ENCODE data around the gene DCLRE1B. TPM values are rescaled to one million over a fixed set of nuclear protein-coding genes. Genes with fewer than 3 reads are reported as not detected.

Gene DCLRE1B
- total RNA-seq, 1 experiment from 2014 or later, result 9.4 TPM

DNA sequence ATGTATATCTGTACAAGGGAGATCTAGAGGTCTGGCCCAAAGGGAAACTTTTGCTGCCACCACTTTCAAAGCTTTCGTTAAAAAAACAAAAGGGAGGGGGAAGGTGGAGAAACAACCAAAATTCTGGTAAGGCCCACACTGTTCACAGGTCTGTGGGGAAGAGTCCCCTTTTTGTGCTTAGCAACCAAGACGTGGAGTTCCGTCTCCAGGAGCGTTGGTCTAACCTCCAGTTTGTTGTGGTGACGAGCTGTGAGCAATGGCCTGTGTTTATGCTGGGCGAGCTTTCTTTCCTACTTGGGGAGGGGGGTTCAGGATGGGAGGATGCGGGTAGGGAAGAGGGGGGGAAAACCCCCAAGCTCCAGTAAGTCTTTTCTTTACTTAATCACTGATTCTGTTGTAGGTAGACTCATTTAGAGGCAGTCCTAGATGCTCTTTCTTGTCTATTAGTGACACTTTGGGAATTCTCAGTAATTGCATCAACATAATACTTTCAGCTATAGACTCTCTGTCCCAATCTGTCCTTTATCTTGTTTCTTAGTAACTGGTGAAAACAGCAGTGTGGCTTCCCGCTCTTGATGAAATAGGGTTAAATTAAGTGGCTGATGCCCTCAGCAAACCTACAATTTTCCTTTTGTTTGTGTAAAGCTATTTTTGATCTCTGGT, 25.5 kb downstream of the DCLRE1B start (continued):
- TF ChIP-seq, protein P1, sequence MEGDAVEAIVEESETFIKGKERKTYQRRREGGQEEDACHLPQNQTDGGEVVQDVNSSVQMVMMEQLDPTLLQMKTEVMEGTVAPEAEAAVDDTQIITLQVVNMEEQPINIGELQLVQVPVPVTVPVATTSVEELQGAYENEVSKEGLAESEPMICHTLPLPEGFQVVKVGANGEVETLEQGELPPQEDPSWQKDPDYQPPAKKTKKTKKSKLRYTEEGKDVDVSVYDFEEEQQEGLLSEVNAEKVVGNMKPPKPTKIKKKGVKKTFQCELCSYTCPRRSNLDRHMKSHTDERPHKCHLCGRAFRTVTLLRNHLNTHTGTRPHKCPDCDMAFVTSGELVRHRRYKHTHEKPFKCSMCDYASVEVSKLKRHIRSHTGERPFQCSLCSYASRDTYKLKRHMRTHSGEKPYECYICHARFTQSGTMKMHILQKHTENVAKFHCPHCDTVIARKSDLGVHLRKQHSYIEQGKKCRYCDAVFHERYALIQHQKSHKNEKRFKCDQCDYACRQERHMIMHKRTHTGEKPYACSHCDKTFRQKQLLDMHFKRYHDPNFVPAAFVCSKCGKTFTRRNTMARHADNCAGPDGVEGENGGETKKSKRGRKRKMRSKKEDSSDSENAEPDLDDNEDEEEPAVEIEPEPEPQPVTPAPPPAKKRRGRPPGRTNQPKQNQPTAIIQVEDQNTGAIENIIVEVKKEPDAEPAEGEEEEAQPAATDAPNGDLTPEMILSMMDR (IDR thresholded peaks at IDR 0.05), result no peak

DNA sequence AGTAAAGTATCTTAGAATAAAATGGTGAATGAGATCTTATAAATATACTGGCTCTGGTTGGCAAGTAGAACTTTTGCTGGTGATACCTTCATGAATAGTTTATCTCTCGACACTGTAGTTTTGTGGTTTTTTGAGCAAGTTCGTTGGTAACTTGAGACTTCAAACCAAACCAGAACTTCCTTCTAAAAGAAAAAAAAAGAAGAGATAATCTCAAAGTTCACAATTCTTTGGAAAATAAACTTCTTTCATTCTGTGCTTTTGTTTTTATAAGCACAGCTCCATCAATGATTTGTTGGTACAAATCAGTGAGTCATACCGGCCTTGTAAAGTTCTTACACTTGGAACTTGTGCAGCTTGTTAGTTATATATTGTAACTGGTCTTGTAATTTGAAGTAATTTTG, 26.3 kb downstream of the DCLRE1B start:
- no peaks in the 10 kb centered on the region for H3K36me3 Mint-ChIP-seq
- H3K27me3 Mint-ChIP-seq (ENCODE audit: low read depth), result peaks cover 4% of the 10 kb centered on the region
- ATAC-seq (no peak), DNase-seq (ENCODE audit: low spot score) (no peak)
- H3K4me3 Mint-ChIP-seq, result peak overlapping the region; percentile 93
- H3K4me1 Mint-ChIP-seq, result peaks cover 42% of the 10 kb centered on the region
- TF ChIP-seq, protein P2, sequence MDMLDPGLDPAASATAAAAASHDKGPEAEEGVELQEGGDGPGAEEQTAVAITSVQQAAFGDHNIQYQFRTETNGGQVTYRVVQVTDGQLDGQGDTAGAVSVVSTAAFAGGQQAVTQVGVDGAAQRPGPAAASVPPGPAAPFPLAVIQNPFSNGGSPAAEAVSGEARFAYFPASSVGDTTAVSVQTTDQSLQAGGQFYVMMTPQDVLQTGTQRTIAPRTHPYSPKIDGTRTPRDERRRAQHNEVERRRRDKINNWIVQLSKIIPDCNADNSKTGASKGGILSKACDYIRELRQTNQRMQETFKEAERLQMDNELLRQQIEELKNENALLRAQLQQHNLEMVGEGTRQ (CRISPR knock-in tag; IDR thresholded peaks at IDR 0.05), result no peak
- no peak for TF ChIP-seq ZNF671 (CRISPR knock-in tag; IDR thresholded peaks at IDR 0.05)
- no peak for TF ChIP-seq PRRX2 (CRISPR knock-in tag; IDR thresholded peaks at IDR 0.05)
- no peak for TF ChIP-seq SP1 (CRISPR knock-in tag; conservative IDR thresholded peaks at IDR 0.05)
- no peak for TF ChIP-seq TEAD4 (CRISPR knock-in tag; IDR thresholded peaks at IDR 0.05)
- no peak for TF ChIP-seq ELF4 (CRISPR knock-in tag; IDR thresholded peaks at IDR 0.05; ENCODE audit: low read depth)
- TF ChIP-seq, protein P3, sequence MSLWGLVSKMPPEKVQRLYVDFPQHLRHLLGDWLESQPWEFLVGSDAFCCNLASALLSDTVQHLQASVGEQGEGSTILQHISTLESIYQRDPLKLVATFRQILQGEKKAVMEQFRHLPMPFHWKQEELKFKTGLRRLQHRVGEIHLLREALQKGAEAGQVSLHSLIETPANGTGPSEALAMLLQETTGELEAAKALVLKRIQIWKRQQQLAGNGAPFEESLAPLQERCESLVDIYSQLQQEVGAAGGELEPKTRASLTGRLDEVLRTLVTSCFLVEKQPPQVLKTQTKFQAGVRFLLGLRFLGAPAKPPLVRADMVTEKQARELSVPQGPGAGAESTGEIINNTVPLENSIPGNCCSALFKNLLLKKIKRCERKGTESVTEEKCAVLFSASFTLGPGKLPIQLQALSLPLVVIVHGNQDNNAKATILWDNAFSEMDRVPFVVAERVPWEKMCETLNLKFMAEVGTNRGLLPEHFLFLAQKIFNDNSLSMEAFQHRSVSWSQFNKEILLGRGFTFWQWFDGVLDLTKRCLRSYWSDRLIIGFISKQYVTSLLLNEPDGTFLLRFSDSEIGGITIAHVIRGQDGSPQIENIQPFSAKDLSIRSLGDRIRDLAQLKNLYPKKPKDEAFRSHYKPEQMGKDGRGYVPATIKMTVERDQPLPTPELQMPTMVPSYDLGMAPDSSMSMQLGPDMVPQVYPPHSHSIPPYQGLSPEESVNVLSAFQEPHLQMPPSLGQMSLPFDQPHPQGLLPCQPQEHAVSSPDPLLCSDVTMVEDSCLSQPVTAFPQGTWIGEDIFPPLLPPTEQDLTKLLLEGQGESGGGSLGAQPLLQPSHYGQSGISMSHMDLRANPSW (CRISPR knock-in tag; conservative IDR thresholded peaks at IDR 0.05; ENCODE audit: low read depth), result no peak
- TF ChIP-seq ZNF219 (CRISPR knock-in tag; IDR thresholded peaks at IDR 0.05; ENCODE audit: borderline replicate concordance), result no peak
- TF ChIP-seq RELA (CRISPR knock-in tag; IDR thresholded peaks at IDR 0.05; ENCODE audit: borderline replicate concordance), result no peak
- TF ChIP-seq ESRRA (CRISPR knock-in tag; IDR thresholded peaks at IDR 0.05; ENCODE audit: borderline replicate concordance), result no peak
- no peak overlapping the region for H3K27ac Mint-ChIP-seq
- CTCF ChIA-PET, result interaction anchor here (0.8 to 3.4 kb wide), 2 partner anchors 26 to 214 kb away, joined by 3 to 19 read pairs; partner anchors contain the start of genes AP4B1 and DCLRE1B
- POLR2A ChIA-PET, result interaction anchor here (0.7 kb wide), 1 partner anchor 172 kb away, joined by 3 read pairs; the partner anchor contains the start of gene PHTF1
- H3K9me3 Mint-ChIP-seq, result peaks cover 3% of the 10 kb centered on the region; the same call in 1 of the 2 replicates

DNA sequence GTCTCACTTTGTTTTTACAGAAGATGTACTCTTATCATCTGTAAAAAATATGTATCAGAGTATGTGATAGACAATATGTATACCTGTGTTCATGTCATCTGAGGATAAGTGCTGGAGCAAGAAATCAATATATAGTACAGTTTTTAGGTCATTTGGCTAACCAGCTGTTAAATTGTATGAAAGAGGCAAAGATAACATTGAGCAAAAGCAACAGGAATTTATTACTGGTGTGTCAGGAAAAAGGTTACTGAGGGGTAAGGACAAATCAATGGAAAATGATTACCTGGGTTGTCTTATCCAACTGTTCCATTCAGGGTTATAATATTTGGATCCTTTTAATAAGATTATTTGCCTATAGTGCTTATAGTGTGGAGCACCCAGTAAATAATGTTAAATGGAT, 28.9 kb downstream of the DCLRE1B start:
- peaks cover 46% of the 10 kb centered on the region for H3K4me1 Mint-ChIP-seq
- H3K27ac Mint-ChIP-seq, result no peak overlapping the region; the same call in 1 of the 2 replicates
- peaks cover 3% of the 10 kb centered on the region; the same call in 1 of the 2 replicates for H3K9me3 Mint-ChIP-seq
- POLR2A ChIA-PET, result no interaction called here
- no peak for ATAC-seq
- TF ChIP-seq FOXP1 (CRISPR knock-in tag; IDR thresholded peaks at IDR 0.05; ENCODE audit: borderline replicate concordance) (no peak), IRF2 (CRISPR knock-in tag; IDR thresholded peaks at IDR 0.05; ENCODE audit: borderline replicate concordance, low read depth) (no peak), NR3C1 (CRISPR knock-in tag; conservative IDR thresholded peaks at IDR 0.05; ENCODE audit: low read depth) (no peak), NR1H2 (CRISPR knock-in tag; IDR thresholded peaks at IDR 0.05) (no peak)
- TF ChIP-seq, protein P4, sequence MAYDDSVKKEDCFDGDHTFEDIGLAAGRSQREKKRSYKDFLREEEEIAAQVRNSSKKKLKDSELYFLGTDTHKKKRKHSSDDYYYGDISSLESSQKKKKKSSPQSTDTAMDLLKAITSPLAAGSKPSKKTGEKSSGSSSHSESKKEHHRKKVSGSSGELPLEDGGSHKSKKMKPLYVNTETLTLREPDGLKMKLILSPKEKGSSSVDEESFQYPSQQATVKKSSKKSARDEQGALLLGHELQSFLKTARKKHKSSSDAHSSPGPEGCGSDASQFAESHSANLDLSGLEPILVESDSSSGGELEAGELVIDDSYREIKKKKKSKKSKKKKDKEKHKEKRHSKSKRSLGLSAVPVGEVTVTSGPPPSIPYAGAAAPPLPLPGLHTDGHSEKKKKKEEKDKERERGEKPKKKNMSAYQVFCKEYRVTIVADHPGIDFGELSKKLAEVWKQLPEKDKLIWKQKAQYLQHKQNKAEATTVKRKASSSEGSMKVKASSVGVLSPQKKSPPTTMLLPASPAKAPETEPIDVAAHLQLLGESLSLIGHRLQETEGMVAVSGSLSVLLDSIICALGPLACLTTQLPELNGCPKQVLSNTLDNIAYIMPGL (CRISPR knock-in tag; IDR thresholded peaks at IDR 0.05), result no peak
- TF ChIP-seq, protein P1 (IDR thresholded peaks at IDR 0.05), result no peak
- TF ChIP-seq, protein P5, sequence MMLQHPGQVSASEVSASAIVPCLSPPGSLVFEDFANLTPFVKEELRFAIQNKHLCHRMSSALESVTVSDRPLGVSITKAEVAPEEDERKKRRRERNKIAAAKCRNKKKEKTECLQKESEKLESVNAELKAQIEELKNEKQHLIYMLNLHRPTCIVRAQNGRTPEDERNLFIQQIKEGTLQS (CRISPR knock-in tag; conservative IDR thresholded peaks at IDR 0.05), result no peak
- H3K27me3 Mint-ChIP-seq (ENCODE audit: low read depth), result no peaks in the 10 kb centered on the region; the same call in 1 of the 2 replicates
- CTCF ChIA-PET, result interaction anchor here (0.6 to 1.0 kb wide), 2 partner anchors 14 to 43 kb away, joined by 3 to 4 read pairs; no protein-coding TSS in a partner anchor
- no peaks in the 10 kb centered on the region for H3K36me3 Mint-ChIP-seq
- DNase-seq (ENCODE audit: low spot score), result no peak
- H3K4me3 Mint-ChIP-seq, result no peak overlapping the region
